Measurements from ENCODE around the gene UQCC2.

Gene UQCC2

DNA sequence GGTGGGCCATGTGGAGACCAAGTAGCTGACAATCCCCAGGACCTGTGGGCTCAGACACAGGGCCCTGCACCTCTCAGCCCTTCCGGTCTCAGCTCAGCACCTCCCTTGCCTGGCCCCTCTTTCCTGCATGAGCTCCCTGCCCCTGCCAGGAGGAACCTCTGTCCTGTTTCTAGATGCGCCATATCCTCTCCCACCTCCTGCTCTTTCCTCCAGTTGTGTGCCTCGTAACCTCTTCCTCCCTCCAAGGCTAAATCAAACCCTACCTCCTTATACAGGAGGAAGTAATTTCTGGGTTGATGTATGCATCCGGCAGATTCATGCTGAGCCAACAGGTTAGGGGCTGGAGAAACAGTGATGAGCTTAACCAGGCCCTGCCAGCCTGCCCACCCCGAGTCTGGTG lies 59.5 kb downstream of the UQCC2 start:
- DNase-seq (ENCODE audit: low spot score) = no peak

DNA sequence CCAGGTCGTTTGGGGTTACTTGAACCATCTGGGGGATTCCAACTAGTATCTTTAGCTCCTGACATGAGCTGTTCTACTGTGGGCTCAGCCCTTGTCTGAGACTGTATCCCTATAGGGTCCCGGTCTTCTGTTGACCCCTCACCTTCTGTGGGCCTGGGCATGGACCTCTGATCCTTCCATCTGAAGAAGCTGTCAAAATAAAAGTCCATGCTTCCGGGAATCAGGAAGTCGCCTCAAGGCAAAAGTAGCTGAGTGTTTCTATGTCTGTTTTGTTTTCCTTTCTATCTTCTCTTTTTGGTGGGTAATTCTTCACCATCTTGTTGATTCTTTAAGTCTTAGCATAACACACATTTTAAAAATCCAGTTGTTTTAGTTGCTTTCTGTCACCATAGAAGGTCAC lies 60.1 kb downstream of the UQCC2 start:
- DNase-seq (ENCODE audit: low spot score) = no peak
